HUES6 (cell line): Measurements from ENCODE around the gene IER2.

Experiments
- H3K27ac ChIP-seq: 2 replicates; pipeline ENCODE4 v1.7.0; 2013; ENCODE audit warnings: low read depth, mild to moderate bottlenecking, low read length, inconsistent platforms
- H3K27me3 ChIP-seq: 2 replicates; pipeline ENCODE4 v1.6.1; 2013; ENCODE audit warnings: low read length; ENCODE audit not compliant: control insufficient read depth, insufficient read depth
- H3K36me3 ChIP-seq: 2 replicates; pipeline ENCODE4 v1.6.1; 2013; ENCODE audit warnings: low read length; ENCODE audit not compliant: control insufficient read depth, insufficient read depth
- H3K4me1 ChIP-seq: 2 replicates; pipeline ENCODE4 v1.6.1; 2013; ENCODE audit warnings: low read length; ENCODE audit not compliant: control insufficient read depth, insufficient read depth
- H3K4me3 ChIP-seq: 2 replicates; pipeline ENCODE4 v1.5.1; 2013; ENCODE audit warnings: low read depth, low read length
- H3K9ac ChIP-seq: one replicate; pipeline ENCODE4 v1.6.1; 2013; ENCODE audit warnings: mild to moderate bottlenecking, low read length
- H3K9me3 ChIP-seq: 2 replicates; pipeline ENCODE4 v1.6.1; 2013; ENCODE audit warnings: low read depth, low read length; ENCODE audit not compliant: control insufficient read depth, insufficient read depth

The IER2 gene, protein sequence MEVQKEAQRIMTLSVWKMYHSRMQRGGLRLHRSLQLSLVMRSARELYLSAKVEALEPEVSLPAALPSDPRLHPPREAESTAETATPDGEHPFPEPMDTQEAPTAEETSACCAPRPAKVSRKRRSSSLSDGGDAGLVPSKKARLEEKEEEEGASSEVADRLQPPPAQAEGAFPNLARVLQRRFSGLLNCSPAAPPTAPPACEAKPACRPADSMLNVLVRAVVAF

DNA sequence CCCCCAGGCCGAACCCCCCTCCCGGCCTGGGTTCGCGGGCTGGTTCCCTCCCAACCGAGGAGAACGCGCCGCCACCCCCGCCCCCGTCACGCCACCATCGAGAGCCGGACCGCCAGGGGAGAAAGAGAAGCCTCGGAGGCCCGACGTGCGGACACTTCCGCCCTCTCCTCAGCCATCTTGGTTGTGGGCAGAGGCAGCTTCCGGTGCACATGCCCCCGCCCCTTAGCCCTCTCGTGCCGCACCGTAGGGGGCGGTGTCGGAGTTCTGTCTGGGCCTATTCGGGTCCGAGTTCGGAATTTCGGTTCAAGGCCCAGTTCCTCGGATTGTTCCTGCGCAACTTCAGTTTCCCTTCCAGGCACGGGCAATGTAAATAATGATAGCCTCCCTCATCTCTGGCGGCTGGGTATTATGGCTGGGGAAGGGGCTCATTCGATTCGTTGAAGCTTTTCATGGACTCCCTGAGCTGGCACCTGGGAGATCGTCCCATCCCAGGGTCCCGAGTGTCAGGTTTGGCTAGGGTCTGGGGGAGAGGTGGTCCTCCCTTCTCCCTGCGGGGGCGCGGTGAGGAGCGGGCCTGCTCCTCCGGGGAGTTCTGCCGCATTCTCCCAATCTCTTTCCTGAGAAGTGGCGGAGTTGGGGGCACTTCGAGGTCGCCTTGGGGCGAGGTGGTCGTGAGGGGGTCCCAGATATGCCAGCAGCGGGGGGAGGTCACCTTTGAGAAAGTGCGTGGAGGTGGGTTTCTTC lies at the start of gene IER2, which contains the start of gene STX10:
TSS of gene IER2 (plus strand) at position 225 of the 744 bp plus-strand sequence. CDS start 2,776 bp downstream, outside the sequence.
TSS of gene STX10 (minus strand) at position 189 of the 744 bp plus-strand sequence. CDS start 202 bp downstream, outside the sequence.
- H3K27me3 ChIP-seq = no peaks in the 10 kb centered on the region
- H3K9me3 ChIP-seq = no peaks in the 10 kb centered on the region
- no peaks in the 10 kb centered on the region for H3K4me1 ChIP-seq
- peak within 1 kb of the TSS; percentile 96 for H3K27ac ChIP-seq
- peaks cover 14% of the 10 kb centered on the region for H3K36me3 ChIP-seq
- peak within 1 kb of the TSS; percentile 99 for H3K9ac ChIP-seq
- peak within 1 kb of the TSS; percentile 92 for H3K4me3 ChIP-seq

DNA sequence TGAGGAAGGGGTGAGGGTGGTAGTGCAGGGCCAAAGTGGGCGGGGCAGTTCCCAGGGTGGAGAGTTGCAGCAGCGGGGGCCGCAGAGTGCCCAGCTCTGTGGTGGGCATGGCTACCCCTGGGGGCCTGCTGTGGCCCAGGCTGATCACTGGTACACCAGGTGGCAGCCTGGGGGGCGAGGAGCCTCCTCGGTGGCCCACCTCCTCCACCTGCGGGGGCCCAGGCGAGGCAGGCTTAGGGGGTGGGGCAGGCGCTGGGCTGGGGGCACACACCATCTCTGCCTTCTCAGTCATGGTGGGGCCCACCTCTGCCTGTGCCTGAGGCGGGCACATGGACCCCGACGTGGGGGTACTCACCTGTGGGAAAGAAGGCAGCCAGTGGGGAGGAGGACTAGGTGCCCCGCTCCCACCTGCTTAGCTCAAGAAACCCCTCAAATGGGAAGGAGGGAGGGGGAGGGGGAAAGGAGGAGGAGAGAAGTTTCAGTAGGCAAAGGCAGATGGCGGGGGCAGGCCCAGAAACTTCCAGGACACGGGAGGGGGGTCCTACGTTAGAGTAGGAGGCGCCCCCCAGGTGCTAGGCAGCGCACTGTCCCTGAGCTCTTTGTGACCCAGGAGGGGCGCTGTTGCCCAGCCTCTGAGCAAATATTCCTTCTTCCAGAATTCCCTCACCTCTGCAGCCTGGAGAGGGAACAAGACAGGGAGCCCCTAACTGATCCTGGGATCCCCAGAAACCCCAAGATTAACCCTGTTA lies 49.2 kb upstream of the IER2 start:
- no peak overlapping the region for H3K27ac ChIP-seq

DNA sequence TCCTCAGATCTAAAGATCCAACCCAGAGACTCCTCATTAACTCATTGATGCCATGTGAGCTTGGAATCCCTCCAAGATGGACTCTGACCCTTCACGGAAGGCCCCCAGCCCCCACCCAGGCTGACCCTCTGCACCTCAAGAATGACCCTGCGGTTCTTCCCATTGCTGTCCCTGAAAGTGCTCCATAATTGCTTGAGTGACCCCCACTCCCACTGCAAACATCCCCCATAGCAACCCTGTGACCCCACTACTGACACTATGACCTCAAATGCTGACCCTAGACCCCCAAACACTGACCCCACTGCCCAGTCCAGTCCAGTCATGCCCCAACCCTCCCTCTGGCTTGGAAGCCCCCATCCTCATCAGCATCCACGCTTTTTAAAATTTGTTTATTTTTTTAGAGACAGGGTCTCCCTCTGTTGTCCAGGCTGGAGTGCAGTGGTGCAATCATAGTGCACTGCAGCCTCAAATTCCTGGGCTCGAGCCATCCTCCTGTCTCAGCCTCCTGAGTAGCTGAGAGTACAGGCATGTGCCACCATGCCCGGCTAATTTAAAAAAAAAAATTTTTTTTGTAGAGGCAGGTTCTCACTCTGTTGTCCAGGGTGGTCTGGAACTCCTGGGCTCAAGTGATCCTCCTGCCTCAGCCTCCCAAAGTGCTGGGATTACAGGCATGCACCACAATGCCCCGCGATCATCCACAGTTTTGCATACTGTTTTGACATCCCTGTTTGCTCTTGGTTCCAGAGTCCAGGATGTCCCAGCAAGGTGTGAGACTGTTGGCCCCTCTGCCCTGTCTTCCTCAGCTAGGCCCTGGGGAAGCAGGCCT lies 48.4 kb upstream of the IER2 start:
- peaks cover 6% of the 10 kb centered on the region for H3K36me3 ChIP-seq
- H3K4me1 ChIP-seq = peaks cover 12% of the 10 kb centered on the region
- H3K27ac ChIP-seq = peak overlapping the region; percentile 70; the same call in 1 of the 2 replicates
- H3K27me3 ChIP-seq = peaks cover 51% of the 10 kb centered on the region
- peak overlapping the region; percentile 76 for H3K9ac ChIP-seq
- no peaks in the 10 kb centered on the region for H3K9me3 ChIP-seq
- H3K4me3 ChIP-seq = peak overlapping the region; percentile 54

More for the DNA sequence above, 49.2 kb upstream of the IER2 start:
- peaks cover 12% of the 10 kb centered on the region for H3K4me1 ChIP-seq
- no peak overlapping the region for H3K9ac ChIP-seq
- H3K27me3 ChIP-seq = peaks cover 58% of the 10 kb centered on the region
- H3K4me3 ChIP-seq = no peak overlapping the region
- no peaks in the 10 kb centered on the region for H3K9me3 ChIP-seq
- H3K36me3 ChIP-seq = peaks cover 6% of the 10 kb centered on the region

DNA sequence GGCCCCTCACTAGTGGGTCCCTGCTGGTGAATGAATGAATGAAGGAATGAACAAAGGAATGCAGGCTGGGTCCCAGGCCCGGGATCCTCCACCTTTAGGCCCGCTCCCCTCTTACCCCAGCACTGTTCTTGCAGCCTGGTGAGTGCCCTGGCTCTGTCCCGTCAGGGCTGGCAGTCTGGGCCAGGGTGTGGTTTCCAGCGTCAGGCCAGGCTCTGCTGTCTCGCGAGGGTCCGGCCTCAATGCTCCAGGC lies 47.9 kb upstream of the IER2 start:
- peak overlapping the region; percentile 76 for H3K9ac ChIP-seq
- peaks cover 12% of the 10 kb centered on the region for H3K4me1 ChIP-seq
- H3K4me3 ChIP-seq = peak overlapping the region; percentile 54
- peak overlapping the region; percentile 70; the same call in 1 of the 2 replicates for H3K27ac ChIP-seq
- H3K36me3 ChIP-seq = peaks cover 8% of the 10 kb centered on the region
- peaks cover 46% of the 10 kb centered on the region for H3K27me3 ChIP-seq
- no peaks in the 10 kb centered on the region for H3K9me3 ChIP-seq

DNA sequence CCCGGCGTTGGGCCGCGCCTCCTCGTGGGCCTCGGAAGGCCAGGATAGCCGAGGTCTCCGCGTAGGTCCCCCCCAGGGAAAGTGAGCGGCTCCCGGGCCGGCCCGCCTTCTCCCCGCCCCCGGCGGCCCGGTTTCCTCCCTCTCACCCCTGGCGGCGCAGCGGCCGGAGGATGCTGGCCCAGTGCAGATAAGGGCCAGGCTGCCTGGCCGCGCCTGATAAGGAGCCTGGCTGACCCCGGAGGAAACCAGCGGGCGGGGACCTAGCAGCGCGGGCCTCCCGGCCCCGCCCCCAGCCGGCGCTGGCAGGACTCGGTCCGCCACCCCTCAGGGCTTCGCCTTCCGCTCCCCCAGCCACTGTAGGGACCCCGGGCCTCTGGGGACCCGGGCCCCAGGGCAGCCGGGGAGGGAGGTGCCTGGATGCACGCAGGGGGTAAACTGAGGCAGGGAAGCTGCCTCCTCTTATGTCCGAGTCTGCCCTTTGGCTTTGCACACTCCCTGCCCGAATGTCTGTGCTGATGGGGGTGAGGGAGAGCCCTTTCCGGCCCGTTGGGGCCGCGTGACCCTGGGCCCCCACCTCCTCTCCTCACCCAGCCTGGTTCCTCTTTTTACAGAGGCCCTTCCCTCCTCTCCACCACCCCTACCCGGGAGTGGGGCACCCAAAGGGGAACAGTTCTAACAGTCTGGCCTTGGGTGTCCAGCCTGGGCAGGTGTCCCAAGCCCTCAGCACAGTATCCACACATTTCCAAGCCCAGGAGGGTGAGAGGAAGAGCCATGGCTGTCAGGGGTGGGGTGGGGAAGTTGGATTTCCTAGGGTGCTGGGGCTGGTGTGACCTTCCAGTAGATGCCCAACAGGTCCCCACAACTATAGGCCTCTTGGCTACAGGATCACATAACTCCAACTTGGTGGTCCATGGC lies 47.3 kb upstream of the IER2 start, which contains the start of gene LYL1:
TSS of gene LYL1 (minus strand) at position 193 of the 915 bp plus-strand sequence. CDS start 1,687 bp downstream, outside the sequence.
- Histone ChIP-seq H3K4me3 (peak within 1 kb of the TSS; percentile 54), H3K27me3 (peaks cover 40% of the 10 kb centered on the region), H3K9me3 (no peaks in the 10 kb centered on the region), H3K4me1 (peaks cover 12% of the 10 kb centered on the region), H3K36me3 (peaks cover 13% of the 10 kb centered on the region), H3K27ac (peak within 1 kb of the TSS; percentile 70; the same call in 1 of the 2 replicates), H3K9ac (peak within 1 kb of the TSS; percentile 76)

DNA sequence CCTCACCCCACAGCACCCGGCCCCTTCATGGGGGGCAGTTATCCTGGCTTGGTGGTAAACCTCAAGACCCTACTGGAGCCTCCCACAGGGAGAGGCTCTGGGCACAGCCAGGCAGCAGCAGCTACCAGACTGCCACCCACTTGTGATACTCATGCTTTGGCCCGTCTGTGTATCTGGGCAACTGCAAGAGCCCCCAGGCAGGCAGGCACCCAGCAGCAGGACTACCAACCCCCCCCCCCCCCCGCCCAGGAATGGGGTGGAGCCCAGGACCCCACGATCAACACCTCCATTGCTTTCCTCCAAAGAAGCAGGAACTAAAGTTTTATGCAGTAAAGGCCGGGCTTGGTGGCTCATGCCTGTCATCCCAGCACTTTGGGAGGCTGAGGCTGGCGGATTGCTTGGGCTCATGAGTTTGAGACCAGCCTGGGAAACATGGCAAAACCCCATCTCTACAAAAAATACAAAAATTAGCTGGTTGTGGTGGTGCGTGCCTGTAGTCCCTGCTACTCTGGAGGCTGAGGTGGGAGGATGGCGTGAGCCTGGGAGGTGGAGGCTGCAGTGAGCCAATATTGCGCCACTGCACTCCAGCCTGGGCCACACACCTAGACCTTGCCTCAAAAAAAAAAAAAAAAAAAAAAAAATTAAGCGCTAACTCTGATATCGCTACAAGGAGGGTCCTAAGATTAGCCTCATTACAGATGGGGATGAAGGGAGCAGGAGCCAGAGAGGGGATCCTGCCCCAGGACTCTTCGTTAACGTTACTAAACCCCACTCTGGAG lies 46.4 kb upstream of the IER2 start:
- Histone ChIP-seq H3K27me3 (peaks cover 32% of the 10 kb centered on the region), H3K4me3 (no peak overlapping the region), H3K9me3 (no peaks in the 10 kb centered on the region), H3K36me3 (peaks cover 13% of the 10 kb centered on the region), H3K4me1 (peaks cover 12% of the 10 kb centered on the region), H3K27ac (no peak overlapping the region), H3K9ac (no peak overlapping the region)

DNA sequence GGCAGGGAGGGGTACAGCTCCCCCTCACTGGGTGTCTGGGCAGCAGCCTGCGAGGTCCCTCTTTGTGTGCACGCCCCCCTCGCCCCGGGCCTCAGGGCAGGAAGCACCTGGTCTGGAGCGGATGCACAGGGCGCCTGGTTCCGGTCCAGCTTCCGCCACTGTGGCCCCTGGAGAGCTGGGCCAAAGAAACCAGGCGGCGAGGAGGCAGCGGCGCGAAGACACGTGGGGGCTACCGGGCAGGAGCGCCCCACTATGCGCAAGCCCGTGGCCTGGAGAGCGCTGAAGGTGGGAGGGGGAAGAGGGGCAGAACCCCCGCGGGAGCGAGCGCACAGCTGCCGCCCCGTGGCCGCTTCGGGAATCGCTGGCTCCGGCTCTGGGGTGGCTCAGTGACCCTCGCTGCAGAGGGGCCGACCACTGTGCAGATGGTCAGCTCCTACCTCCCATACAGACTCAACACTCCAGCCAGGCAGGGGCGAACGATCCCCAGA lies 45.8 kb upstream of the IER2 start:
- H3K27me3 ChIP-seq = peaks cover 25% of the 10 kb centered on the region
- H3K36me3 ChIP-seq = peaks cover 19% of the 10 kb centered on the region
- H3K27ac ChIP-seq = no peak overlapping the region
- H3K9ac ChIP-seq = no peak overlapping the region
- H3K9me3 ChIP-seq = no peaks in the 10 kb centered on the region
- peaks cover 12% of the 10 kb centered on the region for H3K4me1 ChIP-seq
- no peak overlapping the region for H3K4me3 ChIP-seq

DNA sequence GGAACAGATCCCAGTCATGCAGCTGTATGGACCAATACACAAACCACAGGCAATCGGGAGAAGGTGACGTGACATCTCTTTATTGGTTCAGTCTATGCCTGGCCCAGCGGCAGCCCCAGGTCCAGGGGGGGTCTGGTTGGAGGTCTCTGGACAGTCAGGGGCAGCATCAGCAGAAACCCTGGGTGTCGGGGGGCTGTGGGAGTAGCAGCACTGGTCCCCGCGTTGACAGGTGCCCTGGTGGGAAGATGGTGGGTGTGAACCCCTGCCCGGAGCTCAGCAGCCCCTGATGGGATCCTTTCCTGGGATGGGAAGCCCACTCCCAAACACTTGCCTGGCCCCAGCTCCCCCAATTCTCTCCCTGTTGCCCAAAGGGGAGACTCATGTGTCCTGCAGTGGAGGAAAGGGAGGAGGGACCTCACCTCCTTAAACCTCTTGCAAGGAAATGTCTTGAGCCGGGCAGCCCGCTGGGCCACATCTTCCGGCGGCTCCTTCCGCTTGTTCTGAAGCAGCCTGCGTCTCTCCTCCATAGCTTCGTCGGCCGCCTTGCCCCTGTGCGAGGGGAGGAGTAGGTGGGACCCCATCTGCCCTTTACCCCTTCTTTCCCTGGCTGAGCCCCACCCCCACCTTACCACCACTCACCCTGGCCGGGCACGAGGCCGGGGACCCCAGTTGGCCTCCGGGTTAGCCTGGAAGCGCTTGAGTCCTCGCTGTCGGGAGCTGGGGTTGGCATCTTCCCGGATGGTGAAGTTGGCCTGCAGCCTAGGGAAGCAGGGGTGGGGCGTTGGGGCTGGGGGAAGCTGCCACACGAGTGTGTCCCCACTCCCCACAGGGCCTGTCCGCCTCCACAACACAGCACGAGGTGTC lies 45.1 kb upstream of the IER2 start:
- H3K9me3 ChIP-seq = no peaks in the 10 kb centered on the region
- peaks cover 12% of the 10 kb centered on the region for H3K4me1 ChIP-seq
- no peak overlapping the region for H3K27ac ChIP-seq
- no peak overlapping the region for H3K4me3 ChIP-seq
- H3K27me3 ChIP-seq = peaks cover 18% of the 10 kb centered on the region
- no peak overlapping the region for H3K9ac ChIP-seq
- H3K36me3 ChIP-seq = peaks cover 26% of the 10 kb centered on the region
